Glutamatergic neuron (in vitro differentiated cells): ENCODE data around the gene FRAS1. TPM values are rescaled to one million over a fixed set of nuclear protein-coding genes. Genes with fewer than 3 reads are reported as not detected.

Experiments
- DNase-seq: peaks from one replicate; pipeline ENCODE4 v3.0.0; 2022
- H3K27ac Mint-ChIP-seq: one replicate; pipeline ENCODE4 v1.8.0; 2020; ENCODE audit warnings: mild to moderate bottlenecking, mixed read lengths, inconsistent platforms; ENCODE audit not compliant: unreplicated experiment
- H3K27me3 Mint-ChIP-seq: one replicate; pipeline ENCODE4 v1.8.0; 2020; ENCODE audit warnings: mild to moderate bottlenecking, moderate library complexity, mixed read lengths, inconsistent platforms; ENCODE audit not compliant: unreplicated experiment
- H3K36me3 Mint-ChIP-seq: one replicate; pipeline ENCODE4 v1.8.0; 2020; ENCODE audit warnings: mild to moderate bottlenecking, mixed read lengths, inconsistent platforms; ENCODE audit not compliant: unreplicated experiment
- H3K4me1 Mint-ChIP-seq: one replicate; pipeline ENCODE4 v1.8.0; 2020; ENCODE audit warnings: mild to moderate bottlenecking, low read depth, mixed read lengths, inconsistent platforms; ENCODE audit not compliant: unreplicated experiment
- H3K4me3 Mint-ChIP-seq: one replicate; pipeline ENCODE4 v1.8.0; 2020; ENCODE audit warnings: mild to moderate bottlenecking, mixed read lengths, inconsistent platforms; ENCODE audit not compliant: unreplicated experiment
- H3K9me3 Mint-ChIP-seq: one replicate; pipeline ENCODE4 v1.8.0; 2020; ENCODE audit warnings: mild to moderate bottlenecking, moderate library complexity, mixed read lengths, inconsistent platforms; ENCODE audit not compliant: unreplicated experiment
- CTCF ChIP-seq: fragments of 200-600 bp; sonication (generic); IDR thresholded peaks from one replicate; pipeline ENCODE4 v1.5.0; 2021; ENCODE audit not compliant: partially characterized antibody, unreplicated experiment
- total RNA-seq: library from RNA; stranded (reverse); fragmentation: NEBNext Ultra II Directional; extraction: Animal tissue kit (Norgen Biotek cat#: 25700); gene quantifications from one replicate; pipeline ENCODE4 v1.2.1, GENCODE V29; 2021; ENCODE audit not compliant: unreplicated experiment

FRAS1 gene
- total RNA-seq, 1 donor from 2014 or later = 18.7 TPM

GRCh38 chr4:78057600-78058550 lies 752 bp downstream of the FRAS1 start:
- DNase-seq = peak; percentile 60
- H3K27me3 Mint-ChIP-seq = peaks cover 16% of the 10 kb centered on the region
- peaks cover 9% of the 10 kb centered on the region for H3K4me1 Mint-ChIP-seq
- H3K9me3 Mint-ChIP-seq = peaks cover 13% of the 10 kb centered on the region
- TF ChIP-seq CTCF = no peak
- H3K4me3 Mint-ChIP-seq = peak overlapping the region; percentile 99
- H3K36me3 Mint-ChIP-seq = no peaks in the 10 kb centered on the region
- H3K27ac Mint-ChIP-seq = peak overlapping the region; percentile 40

DNA sequence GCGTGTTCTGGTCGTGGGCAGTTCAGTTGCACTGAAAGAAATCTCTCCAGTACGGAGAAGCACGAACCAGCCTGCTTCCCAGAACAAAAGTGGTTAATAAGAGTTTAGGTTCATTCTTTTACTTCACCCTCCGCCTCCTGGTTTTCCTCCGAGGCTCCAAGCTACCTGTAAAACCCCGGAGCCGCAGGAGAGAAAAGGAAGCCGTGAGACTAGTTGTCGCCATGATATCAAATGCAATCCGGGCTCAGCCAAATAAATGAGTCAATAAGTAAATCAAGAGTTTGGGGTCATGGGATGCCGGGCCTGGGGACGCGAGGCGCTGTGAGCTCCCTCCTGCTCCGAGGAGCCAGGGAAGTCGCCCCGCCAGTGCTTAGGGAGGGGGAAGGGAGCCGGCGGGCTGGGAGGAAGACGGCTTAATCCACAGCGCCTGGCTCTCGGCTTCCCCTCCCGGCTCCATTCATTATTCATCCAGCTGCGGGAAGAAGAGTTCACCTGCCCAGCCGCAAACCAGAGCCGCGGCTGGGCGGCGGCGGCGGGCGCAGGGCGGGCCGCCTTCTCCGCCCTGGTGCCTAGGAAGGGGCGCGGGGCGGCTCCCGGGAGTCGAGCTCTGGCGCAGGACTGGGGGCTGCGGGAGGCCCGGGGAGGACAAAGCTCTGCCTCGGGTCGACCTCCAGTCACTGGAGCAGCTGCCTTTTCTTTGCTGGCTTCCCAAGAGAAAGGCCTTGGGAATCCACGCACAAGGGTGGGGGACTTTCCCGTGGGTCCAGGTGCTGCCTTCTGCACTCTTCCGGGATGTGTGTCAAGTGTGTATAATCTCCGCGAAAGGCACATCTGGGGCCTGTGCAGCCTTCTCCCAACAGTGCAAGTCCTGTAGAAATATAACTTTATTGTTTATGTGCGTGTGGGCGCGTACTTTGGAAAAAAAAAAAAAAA lies 1.7 kb downstream of the FRAS1 start:
- Mint-ChIP-seq H3K36me3 (no peaks in the 10 kb centered on the region), H3K9me3 (peaks cover 13% of the 10 kb centered on the region), H3K27me3 (peaks cover 16% of the 10 kb centered on the region), H3K27ac (no peak overlapping the region), H3K4me3 (peak overlapping the region; percentile 99), H3K4me1 (peaks cover 9% of the 10 kb centered on the region)
- no peak for TF ChIP-seq CTCF
- DNase-seq = peak; percentile 64

DNA sequence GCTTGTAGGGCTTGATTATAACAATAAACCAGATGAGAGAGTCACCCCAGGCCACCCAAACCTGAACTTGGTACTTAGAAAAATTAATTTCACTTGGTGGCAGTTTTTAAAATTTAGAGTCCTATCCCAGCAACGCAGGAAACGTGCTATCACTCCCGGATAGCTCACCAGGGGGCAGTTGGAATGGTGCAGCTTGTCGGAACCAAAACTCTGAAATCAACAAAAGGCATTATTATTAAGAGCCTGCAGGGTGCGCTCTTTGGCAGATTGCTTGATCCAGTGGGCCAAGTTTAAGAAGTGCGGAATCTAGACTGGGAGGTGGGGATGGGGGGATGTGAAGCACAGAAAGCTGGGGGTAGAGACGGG lies 2.4 kb downstream of the FRAS1 start:
- DNase-seq = peak; percentile 53
- Mint-ChIP-seq H3K4me3 (peak overlapping the region; percentile 81), H3K36me3 (no peaks in the 10 kb centered on the region), H3K4me1 (peaks cover 9% of the 10 kb centered on the region), H3K27ac (peak overlapping the region; percentile 62), H3K27me3 (peaks cover 16% of the 10 kb centered on the region), H3K9me3 (peaks cover 13% of the 10 kb centered on the region)
- TF ChIP-seq CTCF = peak; percentile 59

- Mint-ChIP-seq H3K4me1 (peaks cover 9% of the 10 kb centered on the region), H3K9me3 (peaks cover 13% of the 10 kb centered on the region), H3K4me3 (peak overlapping the region; percentile 81), H3K36me3 (no peaks in the 10 kb centered on the region), H3K27me3 (peaks cover 16% of the 10 kb centered on the region), H3K27ac (no peak overlapping the region)
- peak; percentile 0 for TF ChIP-seq CTCF
- DNase-seq = no peak
Measured at GRCh38 chr4:78059938-78060337, 2.8 kb downstream of the FRAS1 start.
